Glutamatergic neuron (in vitro differentiated cells): ENCODE results near the gene SNAP23. TPM values are rescaled to one million over a fixed set of nuclear protein-coding genes. Genes with fewer than 3 reads are reported as not detected.

Experiments
- DNase-seq: peaks from one replicate; pipeline ENCODE4 v3.0.0; 2022
- H3K27ac Mint-ChIP-seq: one replicate; pipeline ENCODE4 v1.8.0; 2020; ENCODE audit warnings: mild to moderate bottlenecking, mixed read lengths, inconsistent platforms; ENCODE audit not compliant: unreplicated experiment
- H3K27me3 Mint-ChIP-seq: one replicate; pipeline ENCODE4 v1.8.0; 2020; ENCODE audit warnings: mild to moderate bottlenecking, moderate library complexity, mixed read lengths, inconsistent platforms; ENCODE audit not compliant: unreplicated experiment
- H3K36me3 Mint-ChIP-seq: one replicate; pipeline ENCODE4 v1.8.0; 2020; ENCODE audit warnings: mild to moderate bottlenecking, mixed read lengths, inconsistent platforms; ENCODE audit not compliant: unreplicated experiment
- H3K4me1 Mint-ChIP-seq: one replicate; pipeline ENCODE4 v1.8.0; 2020; ENCODE audit warnings: mild to moderate bottlenecking, low read depth, mixed read lengths, inconsistent platforms; ENCODE audit not compliant: unreplicated experiment
- H3K4me3 Mint-ChIP-seq: one replicate; pipeline ENCODE4 v1.8.0; 2020; ENCODE audit warnings: mild to moderate bottlenecking, mixed read lengths, inconsistent platforms; ENCODE audit not compliant: unreplicated experiment
- H3K9me3 Mint-ChIP-seq: one replicate; pipeline ENCODE4 v1.8.0; 2020; ENCODE audit warnings: mild to moderate bottlenecking, moderate library complexity, mixed read lengths, inconsistent platforms; ENCODE audit not compliant: unreplicated experiment
- total RNA-seq: library from RNA; stranded (reverse); fragmentation: NEBNext Ultra II Directional; extraction: Animal tissue kit (Norgen Biotek cat#: 25700); gene quantifications from one replicate; pipeline ENCODE4 v1.2.1, GENCODE V29; 2021; ENCODE audit not compliant: unreplicated experiment
- TF ChIP-seq, protein P1 (sequence below): fragments of 200-600 bp; sonication (generic); IDR thresholded peaks from one replicate; pipeline ENCODE4 v1.5.0; 2021; ENCODE audit not compliant: partially characterized antibody, unreplicated experiment

SNAP23 gene
- total RNA-seq, 1 donor from 2014 or later: 15.2 TPM

DNA sequence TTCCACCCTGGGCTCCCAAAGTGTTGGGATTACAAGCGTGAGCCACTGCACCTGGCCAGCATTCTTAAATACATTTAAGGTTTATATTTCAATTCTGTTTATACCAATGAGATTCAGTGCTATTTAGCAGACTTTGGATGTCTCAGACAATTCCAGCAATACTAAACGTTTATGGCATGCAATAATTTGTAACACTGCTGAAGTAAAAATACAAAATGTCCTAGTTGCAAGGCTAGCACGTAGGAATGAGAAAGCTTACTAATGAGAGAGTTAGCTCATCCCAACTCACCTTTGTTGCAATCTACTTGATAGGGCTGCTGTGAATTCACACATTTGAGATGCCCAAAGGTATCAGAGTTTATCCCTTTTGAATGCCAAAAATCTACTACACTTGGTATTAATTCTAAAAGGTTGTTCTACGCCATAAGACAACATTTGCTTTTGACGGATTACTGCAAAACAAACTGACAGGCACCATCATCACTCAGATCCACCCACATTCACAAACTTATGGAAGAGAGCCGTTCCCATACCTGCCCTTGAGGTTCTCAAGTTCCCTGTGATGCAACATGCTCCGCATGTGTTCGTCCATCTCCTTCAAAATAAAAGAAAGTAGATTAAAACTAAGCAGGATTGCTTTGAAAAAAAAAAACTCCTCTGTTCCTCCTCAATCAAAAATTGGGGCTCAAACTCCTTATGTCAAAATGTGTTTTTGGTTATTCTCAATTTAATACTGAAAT is 29.7 kb upstream of the SNAP23 start:
- Mint-ChIP-seq H3K4me1 (no peaks in the 10 kb centered on the region), H3K36me3 (no peaks in the 10 kb centered on the region), H3K27me3 (peaks cover 2% of the 10 kb centered on the region), H3K4me3 (no peak overlapping the region), H3K27ac (no peak overlapping the region), H3K9me3 (no peaks in the 10 kb centered on the region)
- no peak for DNase-seq
- TF ChIP-seq, protein P1, sequence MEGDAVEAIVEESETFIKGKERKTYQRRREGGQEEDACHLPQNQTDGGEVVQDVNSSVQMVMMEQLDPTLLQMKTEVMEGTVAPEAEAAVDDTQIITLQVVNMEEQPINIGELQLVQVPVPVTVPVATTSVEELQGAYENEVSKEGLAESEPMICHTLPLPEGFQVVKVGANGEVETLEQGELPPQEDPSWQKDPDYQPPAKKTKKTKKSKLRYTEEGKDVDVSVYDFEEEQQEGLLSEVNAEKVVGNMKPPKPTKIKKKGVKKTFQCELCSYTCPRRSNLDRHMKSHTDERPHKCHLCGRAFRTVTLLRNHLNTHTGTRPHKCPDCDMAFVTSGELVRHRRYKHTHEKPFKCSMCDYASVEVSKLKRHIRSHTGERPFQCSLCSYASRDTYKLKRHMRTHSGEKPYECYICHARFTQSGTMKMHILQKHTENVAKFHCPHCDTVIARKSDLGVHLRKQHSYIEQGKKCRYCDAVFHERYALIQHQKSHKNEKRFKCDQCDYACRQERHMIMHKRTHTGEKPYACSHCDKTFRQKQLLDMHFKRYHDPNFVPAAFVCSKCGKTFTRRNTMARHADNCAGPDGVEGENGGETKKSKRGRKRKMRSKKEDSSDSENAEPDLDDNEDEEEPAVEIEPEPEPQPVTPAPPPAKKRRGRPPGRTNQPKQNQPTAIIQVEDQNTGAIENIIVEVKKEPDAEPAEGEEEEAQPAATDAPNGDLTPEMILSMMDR: no peak

DNA sequence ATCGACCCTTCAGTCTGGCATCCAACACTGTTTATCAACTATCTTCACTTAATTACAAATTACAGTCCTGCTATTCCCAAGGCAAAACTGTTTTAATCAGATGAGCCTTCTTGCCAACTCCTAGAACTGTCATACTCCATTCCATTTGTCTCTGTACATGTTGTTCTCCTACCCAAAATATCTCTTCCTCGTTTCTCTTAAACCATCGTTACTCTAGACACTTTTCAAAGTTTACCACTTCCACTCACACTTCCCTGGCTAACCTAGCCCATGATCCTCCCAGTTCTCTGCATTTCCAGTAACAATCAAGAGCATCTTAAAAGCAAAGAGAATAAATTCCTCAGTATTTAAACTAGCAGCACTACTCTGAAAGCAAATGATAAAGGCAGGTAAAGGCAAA is 24.4 kb upstream of the SNAP23 start:
- Mint-ChIP-seq H3K4me1 (no peaks in the 10 kb centered on the region), H3K36me3 (no peaks in the 10 kb centered on the region), H3K27ac (no peak overlapping the region), H3K4me3 (no peak overlapping the region), H3K9me3 (no peaks in the 10 kb centered on the region), H3K27me3 (no peaks in the 10 kb centered on the region)
- TF ChIP-seq, protein P1: no peak
- DNase-seq: no peak

DNA sequence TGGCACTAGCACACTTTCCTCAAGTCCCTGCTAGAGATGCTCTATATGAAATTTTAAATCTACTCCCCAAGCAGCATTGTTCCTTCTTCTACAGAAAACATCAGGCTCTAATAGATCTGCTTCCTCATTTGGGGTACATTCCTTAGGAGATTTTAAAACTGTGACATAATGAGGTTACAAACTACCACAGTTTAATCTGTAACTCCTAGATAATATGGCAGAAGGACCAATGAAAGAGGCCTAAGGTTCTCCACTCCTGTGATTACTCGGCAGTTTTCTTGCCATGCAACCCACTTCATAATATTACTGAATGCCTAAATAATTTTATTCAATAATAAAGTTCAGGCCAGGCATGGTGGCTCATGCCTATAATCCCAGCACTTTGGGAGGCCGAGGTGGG is 20.6 kb upstream of the SNAP23 start:
- Mint-ChIP-seq H3K4me1 (no peaks in the 10 kb centered on the region), H3K27me3 (no peaks in the 10 kb centered on the region), H3K4me3 (no peak overlapping the region), H3K36me3 (no peaks in the 10 kb centered on the region), H3K9me3 (no peaks in the 10 kb centered on the region), H3K27ac (no peak overlapping the region)
- no peak for DNase-seq
- TF ChIP-seq, protein P1: no peak

DNA sequence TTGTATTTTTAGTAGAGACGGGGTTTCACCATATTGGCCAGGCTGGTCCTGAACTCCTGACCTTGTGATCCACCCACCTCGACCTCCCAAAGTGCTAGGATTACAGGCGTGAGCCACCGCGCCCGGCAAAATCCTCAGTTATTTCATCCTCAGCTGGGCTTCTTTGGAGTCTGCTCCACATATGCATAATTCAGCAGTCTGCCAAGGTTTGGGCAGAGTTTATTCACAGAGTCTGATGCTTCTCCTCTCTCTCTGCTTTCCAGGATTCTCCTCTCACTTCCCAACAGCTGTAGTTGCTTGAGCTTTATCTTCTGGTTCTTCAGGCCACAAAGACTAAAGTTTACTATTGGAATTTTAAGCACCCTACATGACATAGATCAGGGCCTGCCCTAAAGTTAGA is 12.7 kb upstream of the SNAP23 start:
- no peak overlapping the region for H3K4me3 Mint-ChIP-seq
- TF ChIP-seq, protein P1: no peak

DNA sequence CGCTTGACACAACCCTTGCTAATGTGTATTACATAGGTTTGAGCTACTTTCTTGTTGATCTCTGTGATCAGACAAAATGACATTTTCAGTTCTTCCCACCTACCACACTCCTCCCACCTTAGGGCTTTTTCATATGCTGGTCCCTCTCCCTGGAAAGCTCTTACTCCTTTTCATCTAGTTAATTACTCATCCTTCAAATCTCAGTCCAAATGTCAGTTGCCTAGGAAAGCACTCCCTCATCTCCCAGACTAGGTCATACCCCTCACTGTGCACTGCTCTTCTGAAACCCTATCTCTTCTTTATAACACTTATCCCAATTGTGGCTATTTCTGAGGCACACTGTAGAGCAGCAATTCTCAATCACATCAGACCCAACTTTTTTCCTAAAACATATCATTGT is 11.8 kb upstream of the SNAP23 start:
- TF ChIP-seq, protein P1: no peak
- H3K36me3 Mint-ChIP-seq: peaks cover 4% of the 10 kb centered on the region
- no peak overlapping the region for H3K27ac Mint-ChIP-seq
- no peaks in the 10 kb centered on the region for H3K4me1 Mint-ChIP-seq
- H3K4me3 Mint-ChIP-seq: no peak overlapping the region
- no peaks in the 10 kb centered on the region for H3K27me3 Mint-ChIP-seq
- DNase-seq: no peak
- no peaks in the 10 kb centered on the region for H3K9me3 Mint-ChIP-seq

More for the DNA sequence above, 12.7 kb upstream of the SNAP23 start:
- no peaks in the 10 kb centered on the region for H3K27me3 Mint-ChIP-seq
- H3K9me3 Mint-ChIP-seq: no peaks in the 10 kb centered on the region
- no peak for DNase-seq
- H3K27ac Mint-ChIP-seq: no peak overlapping the region
- peaks cover 4% of the 10 kb centered on the region for H3K36me3 Mint-ChIP-seq
- H3K4me1 Mint-ChIP-seq: no peaks in the 10 kb centered on the region
